ENCODE measurements around the gene ZNF160.

DNA sequence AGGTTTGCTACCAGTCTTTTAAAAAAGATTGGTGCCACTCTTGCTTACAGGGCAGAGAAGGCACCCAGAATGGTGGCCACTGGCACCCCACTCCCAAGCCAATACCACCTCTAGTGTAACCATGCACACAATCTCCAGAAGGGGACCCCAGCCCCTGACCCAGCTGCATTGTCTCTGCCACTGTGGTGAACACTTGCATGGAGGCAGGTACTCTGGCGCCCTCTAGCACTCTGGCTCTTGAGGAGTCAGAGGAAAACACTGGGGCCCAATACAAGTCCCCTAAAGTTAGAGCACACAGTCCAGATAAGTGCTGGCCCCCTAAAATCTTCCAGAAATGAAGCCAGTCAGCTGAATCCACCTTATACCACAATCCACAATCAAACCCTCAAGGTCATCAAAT is 83.5 kb downstream of the ZNF160 start:
- TF ChIP-seq, protein P1, sequence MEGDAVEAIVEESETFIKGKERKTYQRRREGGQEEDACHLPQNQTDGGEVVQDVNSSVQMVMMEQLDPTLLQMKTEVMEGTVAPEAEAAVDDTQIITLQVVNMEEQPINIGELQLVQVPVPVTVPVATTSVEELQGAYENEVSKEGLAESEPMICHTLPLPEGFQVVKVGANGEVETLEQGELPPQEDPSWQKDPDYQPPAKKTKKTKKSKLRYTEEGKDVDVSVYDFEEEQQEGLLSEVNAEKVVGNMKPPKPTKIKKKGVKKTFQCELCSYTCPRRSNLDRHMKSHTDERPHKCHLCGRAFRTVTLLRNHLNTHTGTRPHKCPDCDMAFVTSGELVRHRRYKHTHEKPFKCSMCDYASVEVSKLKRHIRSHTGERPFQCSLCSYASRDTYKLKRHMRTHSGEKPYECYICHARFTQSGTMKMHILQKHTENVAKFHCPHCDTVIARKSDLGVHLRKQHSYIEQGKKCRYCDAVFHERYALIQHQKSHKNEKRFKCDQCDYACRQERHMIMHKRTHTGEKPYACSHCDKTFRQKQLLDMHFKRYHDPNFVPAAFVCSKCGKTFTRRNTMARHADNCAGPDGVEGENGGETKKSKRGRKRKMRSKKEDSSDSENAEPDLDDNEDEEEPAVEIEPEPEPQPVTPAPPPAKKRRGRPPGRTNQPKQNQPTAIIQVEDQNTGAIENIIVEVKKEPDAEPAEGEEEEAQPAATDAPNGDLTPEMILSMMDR (IDR thresholded peaks at IDR 0.05; ENCODE audit: low read depth, low read length, poor library complexity, severe bottlenecking): peak; percentile 57
- no peak for TF ChIP-seq EZH2phosphoT487 (IDR thresholded peaks at IDR 0.05; ENCODE audit: borderline replicate concordance, low read length)

Measured in DOHH2 (cell line).